Suprapubic skin (tissue), 4 donors: ENCODE data around the gene SSRP1. TPM values are rescaled to one million over a fixed set of nuclear protein-coding genes. Genes with fewer than 3 reads are reported as not detected.

Experiments used
- DNase-seq, 2 donors: peaks; one replicate each; pipeline ENCODE4 v3.0.0-alpha.2; 2019; ENCODE audit warnings: low spot score in 2 of 2
- H3K27ac ChIP-seq: fragments of 200-600 bp; sonication (generic); one replicate; pipeline ENCODE4 v1.5.1; 2019
- H3K27me3 ChIP-seq: fragments of 200-600 bp; sonication (generic); one replicate; pipeline ENCODE4 v1.5.1; 2019
- H3K36me3 ChIP-seq: fragments of 200-600 bp; sonication (generic); one replicate; pipeline ENCODE4 v1.5.1; 2019
- H3K4me1 ChIP-seq: fragments of 200-600 bp; sonication (generic); one replicate; pipeline ENCODE4 v1.5.1; 2019
- H3K4me3 ChIP-seq: fragments of 200-600 bp; sonication (generic); one replicate; pipeline ENCODE4 v1.5.1; 2019; ENCODE audit warnings: mild to moderate bottlenecking
- H3K9me3 ChIP-seq: fragments of 200-600 bp; sonication (generic); one replicate; pipeline ENCODE4 v1.5.1; 2019
- CTCF ChIP-seq, 2 donors: fragments of 200-600 bp in 1 of 2; fragments of 450-650 bp in 1 of 2; sonication (generic) in 1 of 2; IDR thresholded peaks; one replicate each; pipeline ENCODE4 v1.5.1; 2016 to 2019; ENCODE audit warnings: antibody characterized with exemption in 2 of 2, mild to moderate bottlenecking in 1 of 2, moderate library complexity in 1 of 2
- EP300 ChIP-seq: sonication (generic); formaldehyde crosslinking; IDR thresholded peaks from one replicate; pipeline ENCODE4 v1.6.1; 2017; ENCODE audit warnings: antibody characterized with exemption
- POLR2A ChIP-seq, 2 donors: fragments of 450-650 bp; IDR thresholded peaks; one replicate each; pipeline ENCODE4 v1.6.1; 2017; ENCODE audit warnings: antibody characterized with exemption in 2 of 2, mild to moderate bottlenecking in 2 of 2, moderate library complexity in 2 of 2
- POLR2AphosphoS5 ChIP-seq, 3 donors: sonication (generic); formaldehyde crosslinking; IDR thresholded peaks; one replicate each; pipeline ENCODE4 v1.6.1; 2017; ENCODE audit warnings: antibody characterized with exemption in 3 of 3
- whole genome bisulfite sequencing: methylation state at CpG from one replicate; pipeline ENCODE4 v1.1.5; 2018; 5-methylcytosine and 5-hydroxymethylcytosine counted together
- total RNA-seq, 4 donors: library from RNA; depleted of rRNA; stranded (reverse); fragments of >200 nt; gene quantifications; one replicate each; pipeline ENCODE4 v1.1.0, GENCODE V29; 2016

The SSRP1 gene
- total RNA-seq, 4 donors from 2014 or later, result 59.9 to 96.5 (median 67.9) TPM

DNA sequence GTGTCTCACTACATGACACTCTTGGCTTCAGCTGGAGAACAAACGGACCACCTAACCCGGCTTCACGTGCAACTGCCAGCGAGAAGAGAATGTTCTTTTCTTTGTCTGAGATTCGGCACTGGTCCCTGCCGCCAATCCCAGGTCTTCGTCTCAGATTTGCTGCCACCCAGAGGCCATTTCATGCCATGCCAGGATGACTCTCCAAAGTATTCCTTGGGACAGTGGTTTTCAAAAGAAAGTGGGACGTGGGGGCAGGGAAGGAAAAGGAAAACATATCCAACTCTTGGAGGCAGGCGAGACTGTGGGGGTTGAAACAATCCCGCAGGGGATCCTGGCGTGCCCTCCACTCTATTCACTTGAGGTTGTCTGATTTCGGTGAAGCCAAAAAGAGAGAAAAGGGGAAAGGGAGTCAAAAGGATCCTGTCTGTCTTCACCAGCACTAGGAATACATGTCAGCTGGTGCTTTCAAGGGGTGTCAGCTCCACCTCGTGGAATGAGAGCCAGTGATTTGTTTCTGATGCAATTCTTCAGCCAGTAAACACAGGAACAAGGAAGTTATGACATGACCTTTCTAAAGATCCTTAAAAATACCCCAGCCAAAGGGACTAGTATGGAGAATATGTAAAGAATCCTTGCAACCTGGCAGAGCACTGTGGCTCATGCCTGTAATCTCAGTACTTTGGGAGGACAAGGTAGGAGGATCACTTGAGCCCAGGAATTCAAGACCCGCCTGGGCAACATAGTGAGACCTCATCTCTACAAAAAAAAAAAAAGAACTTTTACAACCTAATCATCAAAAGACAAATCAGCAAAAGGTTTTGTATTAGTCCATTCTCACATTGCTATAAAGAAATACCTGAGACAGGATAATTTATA lies 57.6 kb downstream of the SSRP1 start:
- WGBS, result 10% methylated on average over 14 of the region's 14 CpGs
- Histone ChIP-seq H3K36me3 (no peaks in the 10 kb centered on the region), H3K4me3 (peak overlapping the region; percentile 15), H3K27me3 (no peaks in the 10 kb centered on the region), H3K9me3 (no peaks in the 10 kb centered on the region), H3K27ac (peak overlapping the region; percentile 67), H3K4me1 (peaks cover 28% of the 10 kb centered on the region)
- peak; percentile 87 to 89 for DNase-seq
- TF ChIP-seq CTCF (IDR thresholded peaks at IDR 0.05) (peak; percentile 59 to 80), EP300 (no peak)

DNA sequence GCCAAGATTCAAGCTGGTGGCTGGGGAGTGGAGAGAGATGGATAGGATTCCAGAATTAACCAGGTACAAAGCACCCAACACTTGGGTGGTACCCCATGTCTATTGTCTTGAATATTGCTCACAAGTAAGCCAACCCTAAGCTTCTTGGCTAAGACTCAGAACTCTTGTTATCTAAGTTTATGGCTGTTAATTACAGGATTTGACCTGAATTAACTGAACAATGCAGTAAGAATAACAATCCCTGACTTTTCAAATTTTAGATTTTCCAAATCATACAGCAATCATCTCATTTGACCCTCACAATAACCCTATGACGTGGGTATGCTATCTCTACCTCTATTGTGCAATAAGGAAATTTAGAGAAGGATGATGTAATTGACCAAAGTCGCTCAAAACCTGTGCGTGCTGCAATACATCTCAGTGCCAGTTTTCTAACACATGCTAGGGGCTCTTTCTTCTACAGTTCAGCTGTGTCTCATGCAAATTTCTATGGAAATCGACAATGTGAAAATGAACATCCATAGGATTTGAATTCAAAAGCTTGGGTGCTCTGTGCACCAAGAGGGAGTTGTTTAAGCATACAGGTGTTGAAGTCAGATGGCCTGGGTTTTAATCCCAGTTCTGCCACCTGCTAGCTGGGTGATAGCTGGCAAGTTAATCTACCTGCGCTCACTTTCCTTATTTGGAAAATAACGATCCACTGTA lies 58.6 kb downstream of the SSRP1 start:
- Histone ChIP-seq H3K36me3 (no peaks in the 10 kb centered on the region), H3K27ac (peak overlapping the region; percentile 67), H3K9me3 (no peaks in the 10 kb centered on the region), H3K4me3 (no peak overlapping the region), H3K4me1 (peaks cover 28% of the 10 kb centered on the region), H3K27me3 (no peaks in the 10 kb centered on the region)
- 58% methylated on average over 6 of the region's 6 CpGs for WGBS
- no peak for DNase-seq
- no peak for TF ChIP-seq POLR2A (IDR thresholded peaks at IDR 0.05)
- no peak for TF ChIP-seq EP300
- no peak for TF ChIP-seq CTCF (IDR thresholded peaks at IDR 0.05)
- TF ChIP-seq POLR2AphosphoS5 (IDR thresholded peaks at IDR 0.05), result no peak

- H3K27me3 ChIP-seq, result no peaks in the 10 kb centered on the region
- peak overlapping the region; percentile 35 for H3K27ac ChIP-seq
- peaks cover 28% of the 10 kb centered on the region for H3K4me1 ChIP-seq
- no peak for DNase-seq
- H3K36me3 ChIP-seq, result no peaks in the 10 kb centered on the region
- no peak overlapping the region for H3K4me3 ChIP-seq
- H3K9me3 ChIP-seq, result no peaks in the 10 kb centered on the region
- 74% methylated on average over 3 of the region's 3 CpGs for WGBS
- TF ChIP-seq POLR2AphosphoS5 (IDR thresholded peaks at IDR 0.05) (no peak), POLR2A (IDR thresholded peaks at IDR 0.05) (no peak), EP300 (no peak), CTCF (IDR thresholded peaks at IDR 0.05) (no peak)
Measured at GRCh38 chr11:57276169-57276970, 59.3 kb downstream of the SSRP1 start.

Other genes starting within 250 kb of the SSRP1 start
- gene LRRC55, start 153.9 kb downstream of the SSRP1 start, total RNA-seq, result under 1 TPM in 3 of 4 donors, not detected in 1; 0.08 to 0.24 (median 0.17) TPM
- gene APLNR, start 98.6 kb downstream of the SSRP1 start, total RNA-seq, result 1 to 10 TPM in 2 of 4 donors, under 1 TPM in 2; 0.42 to 2.2 (median 1.2) TPM
- 100 to 1,000 TPM; 241 to 276 (median 272) TPM for gene TNKS1BP1, start 10.9 kb downstream of the SSRP1 start, total RNA-seq
- gene P2RX3, start 2.5 kb upstream of the SSRP1 start, total RNA-seq, result not detected
- gene PRG3, start 45.3 kb upstream of the SSRP1 start, total RNA-seq, result not detected
- gene PRG2, start 54.8 kb upstream of the SSRP1 start, total RNA-seq, result 1 to 10 TPM in 1 of 4 donors, under 1 TPM in 1, not detected in 2; 0.36 to 1.8 TPM
- gene SLC43A3, start 91.2 kb upstream of the SSRP1 start, total RNA-seq, result 10 to 100 TPM; 44.5 to 70.4 (median 60.0) TPM
- 1 to 10 TPM in 3 of 4 donors, under 1 TPM in 1; 0.64 to 4.8 (median 3.2) TPM for gene RTN4RL2, start 124.6 kb upstream of the SSRP1 start, total RNA-seq
- 10 to 100 TPM; 13.8 to 48.8 (median 22.3) TPM for gene SLC43A1, start 179.8 kb upstream of the SSRP1 start, total RNA-seq
- gene TIMM10, start 194.9 kb upstream of the SSRP1 start, total RNA-seq, result 10 to 100 TPM; 26.2 to 43.0 (median 40.1) TPM
- not detected for gene SMTNL1, start 201.7 kb upstream of the SSRP1 start, total RNA-seq
- gene UBE2L6, start 231.8 kb upstream of the SSRP1 start, total RNA-seq, result 10 to 100 TPM; 14.2 to 32.4 (median 25.5) TPM